NT2/D1 (cell line): ENCODE data around the gene RPL19.

Source experiments
- YY1 ChIP-seq: IDR thresholded peaks from 2 replicates; pipeline ENCODE4 v1.6.1; 2011; ENCODE audit not compliant: insufficient read length, insufficient read depth
- ZNF274 ChIP-seq: IDR thresholded peaks from 2 replicates; pipeline ENCODE4 v1.6.1; 2011; ENCODE audit warnings: mild to moderate bottlenecking, low read depth, low read length

DNA sequence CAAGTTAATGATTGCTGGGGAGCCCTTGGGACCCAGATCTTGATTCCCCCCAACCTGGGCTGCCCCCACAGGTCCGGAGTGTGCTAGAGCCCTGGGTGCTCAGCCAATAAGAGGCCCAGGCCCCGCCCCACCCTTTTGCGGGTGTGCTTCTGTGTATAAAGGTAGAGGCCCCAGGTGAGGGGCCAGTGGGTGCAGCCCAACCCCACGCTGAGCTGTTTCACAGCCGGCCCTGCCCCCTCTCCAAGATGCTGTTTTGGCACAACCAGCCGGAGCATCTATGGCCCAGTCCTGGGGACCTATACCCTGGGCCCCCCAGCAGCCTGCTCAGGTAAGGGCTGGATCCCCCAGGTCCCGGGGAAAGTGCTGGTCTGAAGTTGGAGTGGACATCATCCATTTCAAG, 37.5 kb downstream of the RPL19 start:
- no peak for TF ChIP-seq ZNF274
- no peak for TF ChIP-seq YY1
